ENCODE data around the gene CCDC88C.
"Not testable (repeated sequence)": the region's sequence is repeated elsewhere in the genome, so short reads cannot be mapped to it uniquely, and the experiment has no call there.

The CCDC88C gene

DNA sequence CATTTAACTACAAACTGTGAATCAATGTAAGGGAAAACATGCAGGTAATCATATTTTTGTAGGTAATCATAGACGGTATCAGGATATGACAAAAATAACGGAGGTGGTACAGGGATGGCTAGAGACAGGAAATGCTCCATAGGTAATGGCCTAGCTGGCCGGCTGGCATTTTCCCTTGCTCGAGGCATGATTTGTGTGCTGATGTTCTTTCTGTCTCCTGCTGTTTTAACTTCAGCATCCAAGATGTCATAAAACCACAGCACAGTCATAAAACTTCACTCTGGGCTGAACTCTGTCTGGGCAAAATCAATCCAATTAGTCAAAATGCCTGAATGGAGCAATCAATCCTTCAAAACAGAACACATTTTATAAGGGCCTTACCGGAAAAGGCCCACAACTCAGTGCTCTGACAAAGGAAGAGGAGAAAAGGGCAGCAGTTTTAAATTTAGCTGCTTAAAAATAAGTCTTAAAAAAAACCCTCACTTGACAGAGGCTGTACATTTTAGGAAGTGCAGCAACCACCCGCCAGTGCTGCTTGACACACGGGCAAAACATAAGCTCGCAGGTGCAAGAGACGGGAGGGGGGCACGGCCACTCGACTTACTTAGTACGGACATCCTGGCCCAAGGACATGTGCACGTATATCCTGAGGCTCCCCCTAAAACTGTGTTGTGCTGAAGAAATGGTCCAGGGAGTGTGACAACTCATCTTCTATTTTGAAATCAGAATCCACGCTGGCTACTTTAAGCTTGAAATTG, 132.7 kb downstream of the CCDC88C start:
- DNase-seq = no peak

DNA sequence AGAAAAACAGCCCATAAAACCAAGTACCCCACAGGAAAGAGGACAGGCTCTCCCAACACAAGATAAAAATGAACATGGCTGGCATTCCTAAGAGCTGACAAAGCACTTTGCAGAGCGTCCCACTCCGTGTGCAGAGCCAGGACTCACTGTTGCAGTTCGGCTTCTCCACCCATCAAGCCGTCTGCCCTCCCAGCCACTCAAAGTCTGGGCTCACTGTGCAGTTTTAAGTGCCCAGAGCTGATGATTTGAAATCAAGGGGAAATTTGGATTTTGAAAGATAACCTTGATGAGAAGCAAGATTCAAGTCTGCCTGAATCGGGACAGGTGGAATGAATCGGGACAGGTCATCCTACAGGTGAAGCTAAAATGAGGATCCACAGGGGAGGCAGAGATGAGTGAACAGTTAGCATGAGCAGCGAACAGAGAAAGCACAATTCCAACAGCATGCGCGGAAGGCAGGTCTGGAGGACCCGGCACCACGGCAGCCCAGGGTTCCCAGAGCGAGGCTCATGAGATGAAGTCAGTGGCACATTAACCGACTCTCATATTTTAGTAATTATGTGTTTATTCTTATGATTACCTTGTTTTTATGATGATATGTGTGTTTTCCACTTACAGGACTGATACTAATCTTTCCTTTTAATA, 133.4 kb downstream of the CCDC88C start:
- DNase-seq = no peak

DNA sequence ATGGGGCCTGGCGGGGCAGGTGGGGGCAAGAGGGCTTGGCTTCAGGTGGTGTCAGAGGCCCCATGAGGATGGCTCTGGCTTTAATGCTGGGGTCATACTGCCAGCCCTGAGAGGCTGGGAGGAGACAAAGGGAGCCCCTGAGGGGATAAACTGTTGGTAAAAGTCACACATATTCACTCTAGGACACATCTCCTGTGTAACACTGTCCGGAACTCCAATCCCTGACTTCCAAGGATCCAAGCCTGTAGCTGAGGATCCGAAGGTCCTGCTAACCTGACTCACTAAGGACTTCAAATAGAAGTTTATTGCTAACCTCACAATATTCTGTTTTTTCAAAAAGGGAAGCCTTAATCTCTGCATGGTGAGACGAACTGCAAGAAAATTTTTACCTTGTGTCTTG, 134.0 kb downstream of the CCDC88C start:
- DNase-seq = no peak

DNA sequence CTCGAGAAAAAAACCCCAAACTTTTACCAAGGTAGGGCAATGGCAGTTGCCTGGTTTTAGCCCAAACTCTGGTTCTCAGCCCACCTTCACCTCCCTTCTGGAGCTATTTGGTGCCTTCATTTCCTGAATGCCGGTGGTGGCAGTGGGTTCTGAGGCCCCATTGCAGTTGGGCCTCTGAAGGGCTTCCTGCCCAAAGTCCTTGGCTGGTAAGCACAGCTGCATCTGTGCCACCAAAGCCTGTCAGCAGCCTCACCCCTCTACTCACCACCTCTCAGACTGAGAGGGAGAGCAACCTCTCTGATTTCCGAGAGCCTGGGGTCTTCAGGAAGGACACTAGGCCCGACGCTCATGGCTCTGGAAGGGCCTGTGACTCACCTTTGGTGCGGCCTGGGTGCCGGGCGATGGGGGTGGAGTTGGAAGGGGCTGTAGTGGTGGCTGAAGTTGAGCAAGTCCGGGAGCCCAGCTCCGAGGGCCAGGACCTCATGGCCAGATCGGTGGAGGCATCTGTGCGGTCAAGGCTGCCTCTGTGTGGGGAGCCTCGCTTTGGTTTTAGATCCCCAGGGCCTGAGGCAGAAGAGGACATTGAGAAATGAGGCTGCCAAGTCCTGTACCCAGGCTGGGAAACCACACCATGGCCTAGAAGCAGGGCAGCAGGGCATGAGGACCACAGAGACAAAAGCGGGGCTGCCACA, 134.5 kb downstream of the CCDC88C start:
- no peak for DNase-seq

DNA sequence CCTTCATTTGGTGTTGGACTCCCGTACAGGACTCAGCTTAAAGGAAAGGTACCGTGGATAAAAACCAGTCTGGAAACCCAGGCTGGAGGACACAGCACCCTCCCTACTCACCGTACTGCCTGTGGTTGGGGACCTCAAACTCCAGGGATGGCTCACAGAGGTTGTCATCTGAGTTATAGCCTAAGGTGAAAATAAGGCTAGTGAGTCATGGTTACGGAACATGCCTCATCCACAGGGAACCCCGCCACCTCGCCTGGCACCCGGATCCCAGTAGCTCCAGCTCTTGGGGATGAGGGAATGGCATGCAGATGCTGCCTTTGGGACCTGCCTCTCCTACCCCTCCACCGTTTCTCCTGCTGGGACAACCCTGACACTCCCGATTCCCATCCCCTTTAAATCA, 136.3 kb downstream of the CCDC88C start:
- DNase-seq = no peak

DNA sequence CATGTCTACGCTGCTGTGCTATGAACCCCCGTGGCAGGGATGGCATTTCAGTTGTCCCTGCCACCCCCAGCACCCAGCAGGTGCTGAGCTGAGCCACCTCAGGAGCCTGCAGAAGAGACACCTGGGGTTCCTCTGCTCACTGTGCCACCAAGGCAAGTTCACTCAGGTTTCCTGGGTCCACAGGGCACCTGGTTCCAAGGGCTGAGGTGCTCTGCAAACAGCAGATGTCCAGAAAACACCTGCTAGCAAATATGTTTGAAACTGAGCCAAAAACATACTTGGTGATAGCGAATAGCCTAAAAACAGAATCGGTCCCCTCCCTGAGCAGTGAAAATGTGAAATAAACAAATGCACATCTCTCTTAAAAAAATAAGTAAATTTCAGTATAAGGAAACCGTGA, 137.5 kb downstream of the CCDC88C start:
- no peak for DNase-seq

DNA sequence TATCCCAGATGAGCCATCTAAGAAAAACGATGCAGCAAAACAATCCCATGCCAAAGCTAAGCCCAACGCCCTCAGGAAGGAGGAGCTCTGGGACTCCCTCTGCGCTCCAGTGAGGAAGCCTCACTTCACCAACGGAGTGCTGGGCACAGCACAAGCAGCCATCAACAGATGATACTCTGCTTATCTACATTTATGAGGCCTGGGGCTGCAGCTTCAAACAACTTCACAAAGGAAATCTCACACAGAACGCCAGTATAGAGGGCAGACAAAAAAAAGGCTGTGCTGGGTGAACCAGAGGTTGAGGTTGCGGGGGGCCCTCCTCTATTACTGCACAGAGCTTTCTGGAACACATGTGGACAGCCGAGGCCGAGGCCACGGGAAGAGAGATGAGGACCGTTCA, 138.3 kb downstream of the CCDC88C start:
- DNase-seq = no peak

DNA sequence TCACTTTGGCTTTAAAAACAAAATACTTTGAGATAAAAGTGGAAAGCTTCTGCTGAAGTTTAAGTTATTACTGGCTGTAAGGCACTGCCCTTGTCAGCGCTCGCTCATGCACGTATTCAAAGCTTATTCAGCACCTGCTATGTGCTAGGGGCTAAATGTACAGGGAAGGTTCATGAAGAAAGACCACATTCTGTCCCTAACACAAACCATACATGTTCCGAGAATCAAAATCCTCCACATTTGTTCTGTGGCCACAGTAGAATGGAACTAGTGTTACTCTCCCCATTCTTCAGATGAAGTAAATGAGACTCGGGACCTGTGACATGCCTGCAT, 139.3 kb downstream of the CCDC88C start:
- DNase-seq = no peak

DNA sequence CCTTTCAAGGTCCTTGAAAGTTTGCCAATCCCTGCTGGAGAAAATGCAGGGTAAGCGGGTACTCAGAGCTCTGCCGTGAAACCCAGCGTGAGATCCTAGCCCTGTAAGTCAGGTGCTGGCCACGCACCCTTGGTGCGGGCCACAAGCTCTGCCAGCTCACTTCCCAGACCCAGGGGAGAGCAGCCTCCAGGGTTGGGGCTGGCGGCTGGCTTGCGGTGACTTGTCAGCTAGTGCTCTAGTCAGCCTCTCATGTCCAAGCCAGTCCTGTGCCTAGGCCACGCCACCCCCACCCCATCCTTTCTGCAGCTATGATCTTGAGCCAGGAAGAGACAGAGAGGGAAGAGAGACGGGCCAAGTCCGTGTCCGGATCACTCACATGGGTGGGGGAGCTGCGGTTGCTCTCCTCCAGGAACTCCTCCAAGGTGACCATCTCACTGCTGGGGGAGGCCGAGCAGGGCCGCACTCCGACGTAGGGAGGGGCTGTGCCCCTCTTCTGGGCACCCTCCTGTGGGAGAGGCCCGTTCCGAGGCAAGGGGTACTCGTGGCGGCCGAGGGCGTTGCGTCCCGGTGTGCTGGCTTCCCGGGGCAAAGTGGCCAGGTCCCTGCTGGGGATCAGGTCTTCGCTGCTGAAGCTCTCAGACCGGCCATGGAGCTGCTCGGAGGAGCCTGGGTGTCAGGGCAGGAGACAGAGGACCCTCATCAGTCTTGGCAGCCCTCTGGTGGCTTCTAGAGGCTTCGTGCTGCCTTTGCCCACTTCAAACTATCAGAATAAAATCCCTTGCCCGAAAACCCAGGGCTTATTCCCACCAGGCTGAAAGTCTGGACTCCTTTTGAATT, 139.9 kb downstream of the CCDC88C start:
- DNase-seq = no peak

DNA sequence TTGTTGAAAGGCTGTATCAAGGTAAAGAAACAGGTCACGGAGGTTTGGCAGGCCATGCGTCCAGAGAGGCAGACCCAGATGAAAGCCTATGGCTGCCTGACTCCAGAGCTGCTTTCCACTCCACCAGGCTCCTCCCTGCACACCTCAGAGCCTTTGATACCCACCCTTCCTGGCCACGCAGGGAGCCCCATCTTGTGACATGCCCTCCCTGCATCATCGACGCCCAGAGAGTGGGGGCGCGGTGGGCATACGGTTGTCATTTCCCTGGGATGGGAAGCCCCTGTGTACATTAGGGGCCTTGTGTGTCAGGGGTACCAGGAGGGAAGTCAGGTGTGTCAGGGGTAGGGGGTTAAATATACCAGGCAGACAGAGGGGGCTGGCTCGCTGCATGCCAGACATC, 142.8 kb downstream of the CCDC88C start:
- no peak for DNase-seq

DNA sequence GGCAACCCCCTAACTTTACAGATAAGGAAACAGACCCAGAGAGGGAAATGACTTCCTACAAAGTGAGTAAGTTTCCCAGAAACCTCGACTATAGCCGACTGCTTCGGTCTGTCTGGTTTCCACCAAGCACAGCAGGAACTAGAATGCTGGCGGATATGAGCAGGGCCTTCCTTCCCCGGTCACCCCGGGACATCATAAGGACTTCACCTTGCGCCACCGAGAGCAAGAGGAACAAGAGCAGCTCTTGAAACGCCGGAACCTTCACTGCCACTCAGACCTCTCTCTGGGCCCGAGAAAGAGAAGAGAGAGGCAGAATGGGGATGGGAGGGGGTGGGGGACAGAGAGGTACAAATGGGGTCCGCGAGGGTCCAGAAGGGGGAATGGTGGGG, 143.7 kb downstream of the CCDC88C start:
- no peak for DNase-seq

DNA sequence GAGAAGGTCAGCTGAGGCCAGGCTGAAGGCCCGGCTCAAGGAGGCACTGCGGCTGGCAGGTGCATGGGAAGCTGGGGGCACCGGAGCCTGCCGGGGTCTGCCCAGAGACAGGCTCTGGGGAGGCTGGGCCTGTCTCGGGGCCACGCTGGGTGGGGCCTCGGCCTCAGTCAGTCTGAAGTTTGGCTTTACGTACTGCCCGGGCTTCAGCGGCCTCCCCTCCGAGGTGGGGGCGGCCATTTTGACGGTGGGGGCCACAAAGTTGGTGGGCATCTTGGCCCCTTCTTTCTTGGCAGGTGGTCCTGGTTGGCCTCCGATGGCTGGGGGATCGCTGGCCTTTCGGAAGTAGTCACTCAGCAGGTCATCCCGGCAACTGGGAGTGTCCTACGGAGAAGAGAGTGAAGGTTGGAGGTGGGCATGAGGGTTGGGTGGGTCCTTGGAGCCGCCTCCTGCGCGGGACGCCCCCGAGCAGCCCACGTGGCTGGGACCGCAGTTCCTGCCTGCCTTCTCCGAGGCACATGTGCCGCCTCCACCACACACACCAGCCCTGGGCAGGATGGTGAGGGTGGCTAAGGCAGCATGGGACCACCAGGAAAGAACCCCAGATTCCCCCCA, 144.2 kb downstream of the CCDC88C start:
- no peak for DNase-seq

DNA sequence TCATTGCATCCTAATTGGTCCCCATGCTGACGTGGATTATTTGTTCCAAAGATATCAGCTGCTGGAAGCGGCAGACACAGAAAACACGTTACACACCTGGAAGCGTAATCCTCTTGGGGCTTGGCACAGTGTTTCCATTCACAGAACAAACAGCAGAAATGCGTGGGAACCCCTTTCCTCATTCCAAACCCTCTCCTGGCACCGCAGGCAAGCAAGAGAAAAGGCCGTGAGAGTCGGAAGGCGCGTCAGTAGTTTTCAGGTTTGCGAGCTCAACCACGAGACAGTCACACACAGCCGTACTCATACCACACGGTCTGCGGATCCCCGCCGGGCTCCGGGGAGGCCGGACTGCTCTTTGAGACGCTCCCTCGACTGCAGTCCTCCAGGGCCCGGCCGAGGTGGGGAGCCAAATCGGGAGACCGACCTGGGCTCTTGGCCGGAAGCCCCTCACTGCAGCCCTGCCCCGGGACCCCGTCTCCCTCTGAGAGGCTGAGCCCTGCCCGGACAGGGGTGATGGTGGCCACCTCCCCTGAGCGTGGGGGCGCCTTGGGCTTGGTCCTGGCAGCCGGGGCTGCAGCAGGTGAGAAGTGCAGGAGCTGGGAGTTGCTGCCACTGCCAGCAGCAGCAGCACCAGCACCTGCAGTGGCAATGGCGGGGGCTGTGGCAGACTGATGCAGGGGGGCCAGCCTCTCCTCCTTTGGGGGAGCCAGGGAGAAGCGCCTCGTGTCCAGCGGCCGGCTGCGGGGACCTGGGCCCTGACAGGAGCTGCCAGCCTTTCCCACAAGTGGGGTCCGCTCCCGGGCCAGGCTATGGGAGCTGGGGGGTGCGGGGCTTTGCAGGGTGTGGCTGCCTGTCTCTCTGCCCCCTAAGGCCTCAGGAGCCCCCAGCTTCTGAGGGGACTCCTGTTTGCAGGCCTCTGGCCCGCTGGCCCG, 145.0 kb downstream of the CCDC88C start:
- DNase-seq = no peak

DNA sequence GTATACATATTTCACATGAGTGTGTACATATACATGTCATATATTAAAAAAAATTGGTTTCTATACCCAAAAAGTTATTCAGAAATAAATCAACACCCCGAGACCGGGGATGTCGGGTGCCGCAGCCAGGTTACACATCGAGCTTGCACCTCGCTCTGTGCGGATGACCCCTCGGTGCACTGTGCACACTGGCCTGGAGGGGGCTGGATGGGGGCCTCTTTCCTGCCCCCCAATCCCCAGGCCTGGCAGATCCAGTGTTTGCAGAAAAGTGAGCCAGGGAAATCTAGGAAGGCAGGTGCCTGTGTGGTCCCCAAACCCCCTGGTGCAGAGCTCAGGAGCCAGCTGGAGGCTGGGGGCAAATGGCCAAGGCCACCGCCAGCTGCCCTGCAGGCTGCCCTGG, 146.0 kb downstream of the CCDC88C start:
- DNase-seq = no peak

DNA sequence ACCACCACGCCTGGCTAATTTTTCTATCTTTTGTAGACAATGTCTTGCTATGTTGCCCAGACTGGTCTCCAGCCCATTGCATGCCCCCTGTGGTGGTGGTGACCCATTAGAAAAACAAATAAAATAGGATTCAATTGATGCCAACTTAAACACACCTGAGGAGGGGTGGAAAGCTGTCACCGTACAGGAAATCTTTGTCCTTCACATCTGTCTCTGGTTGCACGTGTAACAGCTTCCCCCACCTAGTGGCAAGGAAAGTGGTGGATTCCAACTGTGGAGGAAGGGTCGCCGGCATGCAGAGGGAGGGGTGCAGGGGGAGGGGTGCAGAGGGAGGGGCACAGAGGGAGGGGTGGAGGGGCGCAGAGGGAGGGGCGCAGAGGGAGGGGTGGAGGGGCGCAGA, 147.0 kb downstream of the CCDC88C start:
- no peak for DNase-seq

DNA sequence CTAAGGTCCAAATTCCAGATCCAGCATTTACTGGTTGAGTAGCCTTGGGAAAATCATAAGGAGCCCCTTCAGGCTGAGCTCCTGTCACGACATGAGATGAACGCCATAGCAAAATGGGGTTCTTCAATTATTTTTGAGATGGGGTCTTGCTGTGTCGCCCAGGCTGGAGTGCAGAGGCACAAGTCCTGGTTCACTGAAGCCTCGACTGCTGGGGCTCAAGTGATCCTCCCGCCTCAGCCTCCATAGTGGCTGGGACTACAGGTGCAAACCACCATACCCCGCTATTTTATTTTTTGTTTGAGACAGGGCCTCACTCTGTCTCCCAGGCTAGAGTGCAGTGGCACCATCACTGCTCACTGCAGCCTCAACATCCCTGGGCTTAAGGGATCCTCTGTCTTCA, 147.4 kb downstream of the CCDC88C start:
- no peak for DNase-seq

DNA sequence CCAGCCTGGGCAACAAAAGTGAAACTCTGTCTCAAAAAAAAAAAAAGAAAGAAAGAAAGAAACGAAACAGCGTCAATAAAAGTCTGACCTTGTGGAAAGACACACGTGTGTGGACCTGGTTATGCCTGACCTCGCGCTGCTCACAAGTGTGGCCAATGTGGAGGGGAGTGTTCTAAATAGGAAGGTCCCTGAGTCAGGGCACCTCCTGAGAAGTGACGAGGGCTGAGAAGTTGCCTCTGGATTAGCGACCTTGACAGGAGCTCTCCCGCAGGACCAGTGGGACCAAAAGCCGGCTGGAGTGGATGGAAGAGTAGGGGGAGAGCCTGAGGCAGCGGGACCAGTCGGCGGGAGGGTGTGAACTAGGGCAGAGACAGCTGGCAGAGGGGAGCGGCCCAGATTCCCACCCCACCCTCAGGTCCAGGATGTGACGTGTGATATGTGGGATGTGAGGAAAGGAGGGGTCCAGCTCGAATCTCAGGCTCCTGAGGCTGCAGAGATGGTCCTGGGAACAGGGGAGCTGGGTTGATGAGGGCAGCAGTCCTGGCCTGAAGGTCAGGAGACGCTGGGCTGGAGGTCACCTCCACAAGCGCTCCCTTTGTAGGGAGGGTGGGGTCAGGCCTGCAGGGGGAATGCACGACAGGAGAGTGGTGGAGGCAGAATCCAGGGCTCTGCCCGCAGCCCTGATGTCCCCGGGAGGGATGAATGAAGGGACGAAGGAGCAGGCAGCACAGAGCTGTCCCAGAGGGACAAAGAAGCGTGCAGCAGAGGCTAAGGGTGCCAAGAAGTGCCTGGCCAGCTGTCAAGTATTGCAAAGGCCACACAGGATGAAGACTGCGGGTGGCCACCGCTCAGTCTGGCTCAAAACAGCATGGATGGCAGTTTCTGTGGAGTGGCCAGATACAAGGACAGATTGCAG, 148.3 kb downstream of the CCDC88C start:
- DNase-seq = no peak

DNA sequence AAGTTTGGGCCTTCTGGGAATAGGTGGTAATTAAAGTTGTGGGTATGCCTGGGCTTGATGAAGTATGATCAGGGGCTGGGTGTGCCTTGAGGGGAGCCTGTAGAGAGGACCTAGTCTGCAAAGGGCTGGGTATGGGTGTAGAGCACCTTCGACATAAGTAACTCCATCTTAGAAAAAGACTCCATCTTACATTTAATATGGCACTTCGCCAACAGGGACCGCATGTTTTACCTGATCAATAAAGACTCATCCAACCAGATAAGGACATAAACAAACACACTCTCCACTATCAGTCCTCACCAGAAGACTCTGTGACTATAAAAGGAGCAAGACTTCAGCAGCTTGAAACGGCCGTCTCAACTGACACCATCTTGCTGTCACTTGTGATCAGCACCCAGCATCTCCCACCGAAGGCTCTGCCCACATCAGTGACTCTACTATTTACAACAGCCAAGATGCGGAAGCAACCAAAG, 149.6 kb downstream of the CCDC88C start:
- DNase-seq = no peak

DNA sequence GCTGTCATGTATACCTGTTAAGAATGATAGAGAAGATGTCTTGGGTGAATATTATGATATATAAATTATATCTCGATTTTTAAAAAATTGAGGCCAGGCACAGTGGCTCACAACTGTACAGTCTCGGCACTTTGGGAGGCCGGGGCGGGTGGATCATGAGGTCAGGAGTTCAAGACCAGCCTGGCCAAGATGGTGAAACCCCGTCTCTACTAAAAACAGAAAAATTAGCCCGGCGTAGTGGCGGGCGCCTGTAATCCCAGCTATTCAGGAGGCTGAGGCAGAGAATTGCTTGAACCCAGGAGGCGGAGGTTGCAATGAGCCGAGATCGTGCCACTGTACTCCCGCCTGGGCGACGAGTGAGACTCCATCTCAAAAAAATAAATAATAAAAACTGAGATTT, 151.3 kb downstream of the CCDC88C start:
- not testable (repeated sequence) for DNase-seq

DNA sequence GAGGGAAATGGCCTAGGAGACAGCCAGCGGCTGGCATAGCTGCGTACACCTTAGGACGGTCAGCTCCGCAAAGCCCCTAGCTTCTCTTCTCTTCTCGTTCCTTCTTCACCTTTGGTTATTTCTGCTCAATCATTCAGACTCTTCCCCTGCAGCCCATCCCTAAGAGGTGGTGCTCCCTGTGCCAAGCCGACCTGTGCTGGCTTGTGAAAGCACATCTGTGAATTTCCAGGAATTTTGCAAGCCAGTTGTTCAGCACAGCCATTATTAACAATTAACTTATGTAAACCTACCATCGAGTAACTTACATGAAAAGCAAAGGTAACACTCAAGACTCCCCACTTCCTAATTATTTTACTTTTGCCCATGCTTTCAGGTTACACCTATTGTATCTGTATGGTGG, 152.2 kb downstream of the CCDC88C start:
- no peak for DNase-seq

All from suppressor macrophage treated with lipopolysaccharide for 1 hour (primary cell).